GM12864 (cell line): ENCODE results near the gene NCAPG.

Experiments
- DNase-seq: peaks from one replicate; pipeline ENCODE4 v3.0.0-alpha.2; 2011; ENCODE audit warnings: low read depth
- H3K4me3 ChIP-seq: 2 replicates; pipeline ENCODE4 v1.5.1; 2011; ENCODE audit warnings: mild to moderate bottlenecking, low read depth, low read length, control low read depth
- CTCF ChIP-seq: IDR thresholded peaks from 2 replicates; pipeline ENCODE4 v1.5.1; 2011; ENCODE audit warnings: low read depth, mild to moderate bottlenecking, moderate library complexity, low read length, control low read depth, inconsistent platforms; ENCODE audit errors: missing control alignments

Gene NCAPG

GRCh38 chr4:17875402-17876070, 64.8 kb downstream of the NCAPG start:
- no peak overlapping the region for H3K4me3 ChIP-seq
- peak; percentile 26 for DNase-seq
- TF ChIP-seq CTCF = no peak

GRCh38 chr4:17876943-17877342, 66.2 kb downstream of the NCAPG start:
- no peak for DNase-seq
- no peak overlapping the region for H3K4me3 ChIP-seq
- no peak for TF ChIP-seq CTCF

GRCh38 chr4:17877661-17878060, 66.9 kb downstream of the NCAPG start:
- no peak for TF ChIP-seq CTCF
- no peak for DNase-seq
- H3K4me3 ChIP-seq = no peak overlapping the region

- no peak overlapping the region for H3K4me3 ChIP-seq
- no peak for TF ChIP-seq CTCF
- no peak for DNase-seq
Observed at GRCh38 chr4:17884063-17884462, 73.3 kb downstream of the NCAPG start.

GRCh38 chr4:17884511-17884910, 73.7 kb downstream of the NCAPG start:
- no peak for DNase-seq
- TF ChIP-seq CTCF = no peak
- no peak overlapping the region for H3K4me3 ChIP-seq

- TF ChIP-seq CTCF = no peak
- no peak overlapping the region for H3K4me3 ChIP-seq
- DNase-seq = no peak
Observed at GRCh38 chr4:17889692-17890091, 78.9 kb downstream of the NCAPG start.

- no peak for DNase-seq
- H3K4me3 ChIP-seq = no peak overlapping the region
- TF ChIP-seq CTCF = no peak
Observed at GRCh38 chr4:17894421-17894820, 83.6 kb downstream of the NCAPG start.
